Right lung (tissue), 5 donors: ENCODE measurements around the gene ZNF433. TPM values are rescaled to one million over a fixed set of nuclear protein-coding genes. Genes with fewer than 3 reads are reported as not detected.
"Not testable (repeated sequence)": the region's sequence is repeated elsewhere in the genome, so short reads cannot be mapped to it uniquely, and the experiment has no call there.

Source experiments
- DNase-seq, 2 donors: peaks; one replicate each; pipeline ENCODE4 v3.0.0-alpha.2; 2013
- polyA plus RNA-seq, 5 donors: library from polyadenylated mRNA; unstranded; fragments of 120-200 nt; gene quantifications; one replicate each; pipeline versions ENCODE4 v1.2.1 to v1.2.3, GENCODE V29; 2013; ENCODE audit warnings: inconsistent platforms in 1 of 5, low replicate concordance in 1 of 5; ENCODE audit not compliant: insufficient read length in 5 of 5, insufficient read depth in 1 of 5

Gene ZNF433
- polyA plus RNA-seq, 5 donors = 13.1 to 19.1 (median 17.5) TPM

GRCh38 chr19:11995174-11995573 is 40.3 kb downstream of the ZNF433 start:
- DNase-seq = no peak

DNA sequence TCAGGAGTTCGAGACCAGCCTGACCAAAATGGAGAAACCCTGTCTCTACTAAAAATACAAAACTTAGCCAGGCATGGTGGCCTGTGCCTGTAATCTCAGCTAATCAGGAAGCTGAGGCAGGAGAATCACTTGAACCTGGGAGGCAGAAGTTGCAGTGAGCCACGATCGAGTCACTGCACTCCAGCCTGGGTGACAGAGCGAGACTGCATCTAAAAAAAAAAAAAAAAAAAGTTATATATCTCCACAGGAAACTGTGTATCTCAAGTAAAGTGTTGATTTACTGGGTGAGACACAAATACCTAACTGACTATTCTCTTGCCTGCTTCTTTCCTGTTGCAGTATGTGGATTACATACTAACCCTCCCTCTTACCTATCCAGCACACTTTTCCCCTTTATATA is 43.6 kb downstream of the ZNF433 start:
- DNase-seq = not testable (repeated sequence)

DNA sequence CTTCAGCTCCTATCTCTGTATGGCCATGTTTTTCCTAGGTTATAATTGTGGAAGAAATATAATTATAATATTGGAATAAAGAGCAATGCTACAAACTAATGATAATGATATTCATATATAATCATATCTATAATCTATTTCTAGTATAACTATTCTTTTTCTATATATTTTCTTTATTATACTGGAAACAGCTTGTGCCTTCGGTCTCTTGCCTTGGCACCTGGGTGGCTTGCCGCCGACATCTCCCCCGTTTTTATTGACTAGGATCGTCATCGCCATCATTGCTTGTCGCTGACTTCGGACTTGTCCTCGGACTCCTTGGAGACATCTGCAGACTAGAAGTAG is 46.4 kb downstream of the ZNF433 start:
- DNase-seq = no peak

DNA sequence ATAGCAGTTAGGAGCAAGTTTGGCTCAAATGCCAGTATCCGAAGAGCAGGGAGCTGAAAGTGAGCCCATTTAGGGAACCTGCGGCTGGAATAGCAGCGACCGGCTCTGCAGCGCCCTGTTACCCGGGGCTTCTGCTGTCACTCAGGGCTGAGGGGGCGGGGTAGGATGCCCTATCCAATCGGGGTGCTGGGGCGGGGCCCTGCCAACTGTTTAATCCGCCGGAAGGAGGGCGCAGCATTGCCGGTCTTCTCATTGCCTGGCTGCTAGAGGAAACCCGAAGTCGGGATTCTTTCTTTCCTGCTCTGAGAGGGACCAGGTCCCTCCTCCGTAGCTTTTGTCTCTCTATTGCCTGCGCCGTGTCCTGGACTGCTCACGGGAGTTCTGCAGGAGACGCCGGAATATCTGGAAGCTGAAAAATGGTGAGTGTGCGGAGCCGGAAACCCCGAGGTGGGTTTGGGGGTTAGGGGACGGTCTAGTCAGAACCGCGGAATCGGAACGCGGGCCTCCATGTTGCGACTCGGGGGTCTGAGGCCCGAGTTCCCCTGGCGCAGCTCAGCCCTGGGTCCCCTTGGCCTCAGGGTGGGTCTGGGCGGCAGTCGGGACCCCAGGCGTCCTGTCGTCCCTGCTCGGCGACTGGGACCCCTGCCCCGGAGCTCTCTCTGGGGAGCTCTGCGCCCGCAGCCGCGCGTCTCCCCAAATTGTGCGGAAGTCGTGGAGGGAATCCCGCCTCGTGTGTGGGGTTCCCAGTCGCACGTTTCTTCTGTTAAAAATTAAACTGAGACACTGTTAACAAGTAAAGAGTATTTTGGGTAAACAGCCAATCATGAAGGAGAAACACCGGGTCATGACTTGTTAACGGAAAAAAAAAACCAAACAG is 47.8 kb downstream of the ZNF433 start:
- peak; percentile 87 to 88 for DNase-seq

GRCh38 chr19:11986754-11987153 is 48.7 kb downstream of the ZNF433 start:
- no peak for DNase-seq

DNA sequence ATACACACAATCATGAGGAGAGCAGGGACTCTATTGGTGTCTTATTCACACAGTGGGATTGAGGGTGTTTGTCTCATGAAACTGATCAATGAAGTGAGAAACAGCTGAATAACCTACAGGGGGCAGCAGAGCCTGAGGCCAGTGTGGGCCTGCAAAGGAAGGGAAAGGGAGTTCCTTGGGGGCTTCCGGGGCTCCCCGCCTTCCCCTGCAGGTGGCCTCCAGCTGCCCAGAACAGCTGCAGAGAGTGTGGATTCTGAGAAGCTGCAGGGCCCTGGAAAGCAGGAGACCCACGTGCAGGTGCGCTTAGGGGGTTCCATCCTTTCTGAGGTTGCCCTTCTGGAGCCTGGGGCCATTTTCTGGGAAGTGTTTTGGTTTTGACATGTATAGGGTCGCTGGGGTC is 50.5 kb downstream of the ZNF433 start:
- DNase-seq = no peak

GRCh38 chr19:11982526-11982925 is 53.0 kb downstream of the ZNF433 start:
- DNase-seq = no peak

DNA sequence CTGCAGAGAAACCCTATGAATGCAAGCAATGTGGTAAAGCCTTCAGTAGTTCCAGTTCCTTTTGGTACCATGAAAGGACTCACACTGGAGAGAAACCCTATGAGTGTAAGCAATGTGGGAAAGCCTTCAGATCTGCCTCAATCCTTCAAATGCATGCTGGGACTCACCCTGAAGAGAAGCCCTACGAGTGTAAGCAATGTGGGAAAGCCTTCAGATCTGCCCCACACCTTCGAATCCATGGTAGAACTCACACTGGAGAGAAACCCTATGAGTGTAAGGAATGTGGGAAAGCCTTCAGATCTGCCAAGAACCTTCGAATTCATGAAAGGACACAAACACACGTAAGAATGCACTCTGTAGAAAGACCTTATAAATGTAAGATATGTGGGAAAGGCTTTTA is 56.0 kb downstream of the ZNF433 start:
- DNase-seq = no peak

- no peak for DNase-seq
These were observed 56.9 kb downstream of the ZNF433 start for GRCh38 chr19:11978492-11979100.

- DNase-seq = no peak
These were observed 62.3 kb downstream of the ZNF433 start for GRCh38 chr19:11973019-11973810.

- DNase-seq = no peak
These were observed 64.4 kb downstream of the ZNF433 start for GRCh38 chr19:11971041-11971440.

- no peak for DNase-seq
These were observed 65.3 kb downstream of the ZNF433 start for GRCh38 chr19:11970174-11970573.

GRCh38 chr19:11964858-11965645 is 70.4 kb downstream of the ZNF433 start, which contains the start of gene ZNF763:
Gene ZNF763, plus strand, starts transcription at chr19:11965040. Its CDS starts 169 bp downstream, at chr19:11965209.
- peak; percentile 89 to 92 for DNase-seq

Other genes starting within 250 kb of the ZNF433 start
- gene ZNF491, start 237.2 kb downstream of the ZNF433 start, polyA plus RNA-seq = 10 to 100 TPM in 1 of 5 donors, 1 to 10 TPM in 4; 6.3 to 11.8 (median 8.3) TPM
- gene ZNF440, start 221.4 kb downstream of the ZNF433 start, polyA plus RNA-seq = 10 to 100 TPM; 15.3 to 25.4 (median 23.2) TPM
- gene ZNF439, start 187.0 kb downstream of the ZNF433 start, polyA plus RNA-seq = 10 to 100 TPM; 12.8 to 22.7 (median 18.5) TPM
- 10 to 100 TPM; 10.1 to 26.0 (median 17.6) TPM for gene ZNF69, start 147.9 kb downstream of the ZNF433 start, polyA plus RNA-seq
- 10 to 100 TPM; 17.0 to 25.4 (median 20.2) TPM for gene ZNF700, start 110.6 kb downstream of the ZNF433 start, polyA plus RNA-seq
- gene ZNF763, start 70.6 kb downstream of the ZNF433 start, polyA plus RNA-seq = 10 to 100 TPM in 1 of 5 donors, 1 to 10 TPM in 4; 5.3 to 11.1 (median 8.3) TPM
- 1 to 10 TPM; 1.1 to 1.6 (median 1.4) TPM for gene ZNF878, start 17.3 kb upstream of the ZNF433 start, polyA plus RNA-seq
- gene ZNF844, start 29.1 kb upstream of the ZNF433 start, polyA plus RNA-seq = 10 to 100 TPM; 11.4 to 26.6 (median 23.8) TPM
- 10 to 100 TPM in 1 of 5 donors, 1 to 10 TPM in 4; 6.9 to 10.6 (median 7.1) TPM for gene ZNF20, start 104.7 kb upstream of the ZNF433 start, polyA plus RNA-seq
- gene ZNF625, start 121.1 kb upstream of the ZNF433 start, polyA plus RNA-seq = 10 to 100 TPM; 10.6 to 17.9 (median 16.1) TPM
- 10 to 100 TPM; 11.1 to 19.5 (median 18.1) TPM for gene ZNF136, start 127.4 kb upstream of the ZNF433 start, polyA plus RNA-seq